GM12873 (cell line): Measurements from ENCODE around the gene HDAC4.

Experiments used
- TF ChIP-seq, protein P1 (sequence below): IDR thresholded peaks from 2 replicates; pipeline ENCODE4 v1.5.1; 2012; ENCODE audit warnings: low read depth, mild to moderate bottlenecking, moderate library complexity, low read length, control low read depth; ENCODE audit not compliant: insufficient read depth; ENCODE audit errors: missing control alignments

Gene HDAC4

DNA sequence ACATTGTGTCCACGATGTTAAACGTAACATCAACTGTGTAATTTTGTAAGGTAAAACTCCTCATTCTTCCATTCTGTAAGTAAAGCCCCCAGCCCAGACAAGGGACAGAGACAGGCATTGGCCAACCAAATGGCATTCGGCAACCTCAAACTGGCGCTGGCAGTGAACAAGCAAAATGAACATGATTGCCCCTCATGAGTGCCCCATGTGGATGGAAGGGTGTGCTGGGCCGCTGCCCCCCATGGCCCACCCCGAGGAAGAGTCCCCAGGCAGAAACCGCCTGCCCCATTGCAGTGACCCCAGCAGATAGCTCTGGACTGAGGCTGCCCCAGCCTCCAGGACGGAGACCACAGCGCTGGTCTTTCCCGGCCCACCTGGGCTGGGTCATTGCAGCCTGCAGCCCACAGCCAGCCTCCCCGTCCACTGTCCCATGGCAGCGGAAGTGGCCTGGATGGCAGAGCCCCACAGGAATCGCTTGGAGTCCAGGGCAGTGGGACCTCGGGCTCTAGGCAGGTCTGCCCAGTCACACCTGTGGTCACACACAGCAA lies 220.2 kb downstream of the HDAC4 start:
- TF ChIP-seq, protein P1, sequence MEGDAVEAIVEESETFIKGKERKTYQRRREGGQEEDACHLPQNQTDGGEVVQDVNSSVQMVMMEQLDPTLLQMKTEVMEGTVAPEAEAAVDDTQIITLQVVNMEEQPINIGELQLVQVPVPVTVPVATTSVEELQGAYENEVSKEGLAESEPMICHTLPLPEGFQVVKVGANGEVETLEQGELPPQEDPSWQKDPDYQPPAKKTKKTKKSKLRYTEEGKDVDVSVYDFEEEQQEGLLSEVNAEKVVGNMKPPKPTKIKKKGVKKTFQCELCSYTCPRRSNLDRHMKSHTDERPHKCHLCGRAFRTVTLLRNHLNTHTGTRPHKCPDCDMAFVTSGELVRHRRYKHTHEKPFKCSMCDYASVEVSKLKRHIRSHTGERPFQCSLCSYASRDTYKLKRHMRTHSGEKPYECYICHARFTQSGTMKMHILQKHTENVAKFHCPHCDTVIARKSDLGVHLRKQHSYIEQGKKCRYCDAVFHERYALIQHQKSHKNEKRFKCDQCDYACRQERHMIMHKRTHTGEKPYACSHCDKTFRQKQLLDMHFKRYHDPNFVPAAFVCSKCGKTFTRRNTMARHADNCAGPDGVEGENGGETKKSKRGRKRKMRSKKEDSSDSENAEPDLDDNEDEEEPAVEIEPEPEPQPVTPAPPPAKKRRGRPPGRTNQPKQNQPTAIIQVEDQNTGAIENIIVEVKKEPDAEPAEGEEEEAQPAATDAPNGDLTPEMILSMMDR, result no peak

GRCh38 chr2:239179851-239180371 lies 220.9 kb downstream of the HDAC4 start:
- TF ChIP-seq, protein P1, result no peak

DNA sequence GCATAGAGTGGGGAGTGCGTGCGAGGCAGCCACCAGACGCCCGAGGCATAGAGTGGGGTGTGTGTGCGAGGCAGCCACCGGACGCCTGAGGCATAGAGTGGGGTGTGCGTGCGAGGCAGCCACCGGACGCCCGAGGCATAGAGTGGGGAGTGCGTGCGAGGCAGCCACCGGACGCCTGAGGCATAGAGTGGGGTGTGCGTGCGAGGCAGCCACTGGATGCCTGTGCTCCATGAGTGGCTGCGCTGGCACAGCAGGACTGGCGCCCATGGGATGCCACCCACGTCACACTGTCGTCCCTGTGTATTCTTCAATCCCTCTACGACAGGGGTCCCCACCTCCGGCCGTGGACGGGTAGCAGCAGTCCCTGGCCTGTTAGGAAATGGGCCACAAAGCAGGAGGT lies 221.9 kb downstream of the HDAC4 start:
- TF ChIP-seq, protein P1, result no peak

GRCh38 chr2:239178484-239178883 lies 222.3 kb downstream of the HDAC4 start:
- TF ChIP-seq, protein P1, result no peak

GRCh38 chr2:239177908-239178307 lies 222.9 kb downstream of the HDAC4 start:
- TF ChIP-seq, protein P1, result no peak

GRCh38 chr2:239177325-239177724 lies 223.5 kb downstream of the HDAC4 start:
- TF ChIP-seq, protein P1, result no peak

DNA sequence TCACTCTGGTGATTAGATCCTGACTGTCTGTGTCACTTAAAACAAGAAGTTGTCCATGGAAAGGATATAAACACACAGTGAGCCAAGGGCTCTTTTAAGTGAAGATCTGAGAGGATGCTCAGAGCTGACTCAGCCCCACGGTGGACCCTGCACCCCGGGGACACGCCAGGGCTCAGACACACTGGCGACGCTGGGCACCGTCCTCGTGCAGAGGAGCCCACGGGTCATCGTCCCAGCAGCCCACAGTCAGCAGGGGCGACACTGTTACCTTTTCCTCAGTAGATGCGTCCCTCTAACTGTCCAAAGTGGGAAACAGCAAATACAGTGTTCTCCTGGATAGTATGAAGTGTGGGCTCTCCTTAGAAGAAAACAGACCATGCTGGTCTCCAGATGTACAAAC lies 225.6 kb downstream of the HDAC4 start:
- TF ChIP-seq, protein P1, result no peak
